Measurements from ENCODE around the gene TCF12. TPM values are rescaled to one million over a fixed set of nuclear protein-coding genes. Genes with fewer than 3 reads are reported as not detected.

Gene TCF12
- total and polyA plus RNA-seq, 2 of the 8 experiments (the other 6 are each of a cell fraction or from before 2014, with no cell fraction given) = 85.8 to 101 TPM

DNA sequence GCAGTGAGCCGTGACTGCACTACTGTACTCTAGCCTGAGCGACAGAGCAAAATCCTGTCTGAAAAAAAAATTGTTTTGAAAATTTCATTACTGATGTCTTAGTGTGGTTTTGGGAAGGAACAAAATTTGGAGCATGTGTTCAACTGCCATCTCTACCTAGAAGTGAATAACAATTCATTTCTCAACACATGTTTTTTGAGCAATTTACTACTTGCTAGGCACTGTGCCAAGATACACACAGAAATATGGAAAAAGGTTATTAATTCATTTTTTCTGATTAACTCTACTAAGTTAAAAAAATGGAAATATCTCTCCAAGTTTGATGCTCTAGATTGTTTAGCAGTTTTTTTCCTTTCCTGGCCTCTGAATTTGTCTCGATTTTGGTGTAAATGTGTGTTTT is 5.2 kb upstream of the TCF12 start (continued):
- TF ChIP-seq, protein P1, sequence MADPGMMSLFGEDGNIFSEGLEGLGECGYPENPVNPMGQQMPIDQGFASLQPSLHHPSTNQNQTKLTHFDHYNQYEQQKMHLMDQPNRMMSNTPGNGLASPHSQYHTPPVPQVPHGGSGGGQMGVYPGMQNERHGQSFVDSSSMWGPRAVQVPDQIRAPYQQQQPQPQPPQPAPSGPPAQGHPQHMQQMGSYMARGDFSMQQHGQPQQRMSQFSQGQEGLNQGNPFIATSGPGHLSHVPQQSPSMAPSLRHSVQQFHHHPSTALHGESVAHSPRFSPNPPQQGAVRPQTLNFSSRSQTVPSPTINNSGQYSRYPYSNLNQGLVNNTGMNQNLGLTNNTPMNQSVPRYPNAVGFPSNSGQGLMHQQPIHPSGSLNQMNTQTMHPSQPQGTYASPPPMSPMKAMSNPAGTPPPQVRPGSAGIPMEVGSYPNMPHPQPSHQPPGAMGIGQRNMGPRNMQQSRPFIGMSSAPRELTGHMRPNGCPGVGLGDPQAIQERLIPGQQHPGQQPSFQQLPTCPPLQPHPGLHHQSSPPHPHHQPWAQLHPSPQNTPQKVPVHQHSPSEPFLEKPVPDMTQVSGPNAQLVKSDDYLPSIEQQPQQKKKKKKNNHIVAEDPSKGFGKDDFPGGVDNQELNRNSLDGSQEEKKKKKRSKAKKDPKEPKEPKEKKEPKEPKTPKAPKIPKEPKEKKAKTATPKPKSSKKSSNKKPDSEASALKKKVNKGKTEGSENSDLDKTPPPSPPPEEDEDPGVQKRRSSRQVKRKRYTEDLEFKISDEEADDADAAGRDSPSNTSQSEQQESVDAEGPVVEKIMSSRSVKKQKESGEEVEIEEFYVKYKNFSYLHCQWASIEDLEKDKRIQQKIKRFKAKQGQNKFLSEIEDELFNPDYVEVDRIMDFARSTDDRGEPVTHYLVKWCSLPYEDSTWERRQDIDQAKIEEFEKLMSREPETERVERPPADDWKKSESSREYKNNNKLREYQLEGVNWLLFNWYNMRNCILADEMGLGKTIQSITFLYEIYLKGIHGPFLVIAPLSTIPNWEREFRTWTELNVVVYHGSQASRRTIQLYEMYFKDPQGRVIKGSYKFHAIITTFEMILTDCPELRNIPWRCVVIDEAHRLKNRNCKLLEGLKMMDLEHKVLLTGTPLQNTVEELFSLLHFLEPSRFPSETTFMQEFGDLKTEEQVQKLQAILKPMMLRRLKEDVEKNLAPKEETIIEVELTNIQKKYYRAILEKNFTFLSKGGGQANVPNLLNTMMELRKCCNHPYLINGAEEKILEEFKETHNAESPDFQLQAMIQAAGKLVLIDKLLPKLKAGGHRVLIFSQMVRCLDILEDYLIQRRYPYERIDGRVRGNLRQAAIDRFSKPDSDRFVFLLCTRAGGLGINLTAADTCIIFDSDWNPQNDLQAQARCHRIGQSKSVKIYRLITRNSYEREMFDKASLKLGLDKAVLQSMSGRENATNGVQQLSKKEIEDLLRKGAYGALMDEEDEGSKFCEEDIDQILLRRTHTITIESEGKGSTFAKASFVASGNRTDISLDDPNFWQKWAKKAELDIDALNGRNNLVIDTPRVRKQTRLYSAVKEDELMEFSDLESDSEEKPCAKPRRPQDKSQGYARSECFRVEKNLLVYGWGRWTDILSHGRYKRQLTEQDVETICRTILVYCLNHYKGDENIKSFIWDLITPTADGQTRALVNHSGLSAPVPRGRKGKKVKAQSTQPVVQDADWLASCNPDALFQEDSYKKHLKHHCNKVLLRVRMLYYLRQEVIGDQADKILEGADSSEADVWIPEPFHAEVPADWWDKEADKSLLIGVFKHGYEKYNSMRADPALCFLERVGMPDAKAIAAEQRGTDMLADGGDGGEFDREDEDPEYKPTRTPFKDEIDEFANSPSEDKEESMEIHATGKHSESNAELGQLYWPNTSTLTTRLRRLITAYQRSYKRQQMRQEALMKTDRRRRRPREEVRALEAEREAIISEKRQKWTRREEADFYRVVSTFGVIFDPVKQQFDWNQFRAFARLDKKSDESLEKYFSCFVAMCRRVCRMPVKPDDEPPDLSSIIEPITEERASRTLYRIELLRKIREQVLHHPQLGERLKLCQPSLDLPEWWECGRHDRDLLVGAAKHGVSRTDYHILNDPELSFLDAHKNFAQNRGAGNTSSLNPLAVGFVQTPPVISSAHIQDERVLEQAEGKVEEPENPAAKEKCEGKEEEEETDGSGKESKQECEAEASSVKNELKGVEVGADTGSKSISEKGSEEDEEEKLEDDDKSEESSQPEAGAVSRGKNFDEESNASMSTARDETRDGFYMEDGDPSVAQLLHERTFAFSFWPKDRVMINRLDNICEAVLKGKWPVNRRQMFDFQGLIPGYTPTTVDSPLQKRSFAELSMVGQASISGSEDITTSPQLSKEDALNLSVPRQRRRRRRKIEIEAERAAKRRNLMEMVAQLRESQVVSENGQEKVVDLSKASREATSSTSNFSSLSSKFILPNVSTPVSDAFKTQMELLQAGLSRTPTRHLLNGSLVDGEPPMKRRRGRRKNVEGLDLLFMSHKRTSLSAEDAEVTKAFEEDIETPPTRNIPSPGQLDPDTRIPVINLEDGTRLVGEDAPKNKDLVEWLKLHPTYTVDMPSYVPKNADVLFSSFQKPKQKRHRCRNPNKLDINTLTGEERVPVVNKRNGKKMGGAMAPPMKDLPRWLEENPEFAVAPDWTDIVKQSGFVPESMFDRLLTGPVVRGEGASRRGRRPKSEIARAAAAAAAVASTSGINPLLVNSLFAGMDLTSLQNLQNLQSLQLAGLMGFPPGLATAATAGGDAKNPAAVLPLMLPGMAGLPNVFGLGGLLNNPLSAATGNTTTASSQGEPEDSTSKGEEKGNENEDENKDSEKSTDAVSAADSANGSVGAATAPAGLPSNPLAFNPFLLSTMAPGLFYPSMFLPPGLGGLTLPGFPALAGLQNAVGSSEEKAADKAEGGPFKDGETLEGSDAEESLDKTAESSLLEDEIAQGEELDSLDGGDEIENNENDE (IDR thresholded peaks at IDR 0.05; ENCODE audit: insufficient replicate concordance, low read length) = no peak
- no peak for TF ChIP-seq SIX5 (IDR thresholded peaks at IDR 0.05; ENCODE audit: low read depth, low read length)
- TF ChIP-seq, protein P2, sequence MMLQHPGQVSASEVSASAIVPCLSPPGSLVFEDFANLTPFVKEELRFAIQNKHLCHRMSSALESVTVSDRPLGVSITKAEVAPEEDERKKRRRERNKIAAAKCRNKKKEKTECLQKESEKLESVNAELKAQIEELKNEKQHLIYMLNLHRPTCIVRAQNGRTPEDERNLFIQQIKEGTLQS (IDR thresholded peaks at IDR 0.05; ENCODE audit: insufficient read depth, low read depth, low read length) = no peak
- TF ChIP-seq EZH2 (IDR thresholded peaks at IDR 0.05; ENCODE audit: low read depth, low read length, severe bottlenecking) = no peak
- no peak for TF ChIP-seq SP4 (IDR thresholded peaks at IDR 0.05; ENCODE audit: low read length)
- no peak for TF ChIP-seq SAP30 (IDR thresholded peaks at IDR 0.05; ENCODE audit: insufficient read depth, insufficient replicate concordance, low read length)
- TF ChIP-seq PHF8 (conservative IDR thresholded peaks at IDR 0.05; ENCODE audit: low read depth, low read length) = no peak
- no peak for TF ChIP-seq TBP (IDR thresholded peaks at IDR 0.05; ENCODE audit: low read depth, low read length)
- no peak for TF ChIP-seq BRCA1 (IDR thresholded peaks at IDR 0.05; ENCODE audit: low read depth, low read length)
- no peak for TF ChIP-seq CBX5 (IDR thresholded peaks at IDR 0.05; ENCODE audit: low read depth, low read length)
